Stimulated activated naive B cell treated with anti-CD40 and anti-IgM and Interleukin-4, amounts not matched to agents 10 μg/mL and 1 μg/mL and 100 μg/mL, for 72 hours (primary cell): Measurements from ENCODE around the gene ARL15.

Source experiments
- ATAC-seq, 2 donors: fragments of 150-1000 bp; cut with Tn5 transposase; replicated peaks; 2 replicates each; pipeline ENCODE4 v1.10.0; 2021; ENCODE audit warnings: moderate library complexity in 1 of 2
- DNase-seq: peaks from one replicate; pipeline ENCODE4 v3.0.0; 2021
- H3K27ac Mint-ChIP-seq: one replicate; pipeline ENCODE4 v1.8.0; 2022; ENCODE audit warnings: mild to moderate bottlenecking, mixed read lengths
- H3K27me3 Mint-ChIP-seq, 2 donors: one replicate each; pipeline ENCODE4 v1.8.0; 2022; ENCODE audit warnings: mixed read lengths in 2 of 2
- H3K36me3 Mint-ChIP-seq, 2 donors: one replicate each; pipeline ENCODE4 v1.8.0; 2022; ENCODE audit warnings: mixed read lengths in 2 of 2, mild to moderate bottlenecking in 1 of 2
- H3K4me1 Mint-ChIP-seq, 2 donors: one replicate each; pipeline ENCODE4 v1.8.0; 2022; ENCODE audit warnings: mixed read lengths in 2 of 2, mild to moderate bottlenecking in 1 of 2
- H3K4me3 Mint-ChIP-seq, 2 donors: one replicate each; pipeline ENCODE4 v1.8.0; 2022; ENCODE audit warnings: mild to moderate bottlenecking in 2 of 2, mixed read lengths in 2 of 2, moderate library complexity in 1 of 2
- H3K9me3 Mint-ChIP-seq, 2 donors: one replicate each; pipeline ENCODE4 v1.8.0; 2022; ENCODE audit warnings: mixed read lengths in 2 of 2, mild to moderate bottlenecking in 1 of 2

The ARL15 gene

GRCh38 chr5:53930457-53930856, 379.9 kb downstream of the ARL15 start:
- no peak for ATAC-seq

GRCh38 chr5:53929570-53929969, 380.8 kb downstream of the ARL15 start:
- Mint-ChIP-seq H3K4me1 (peaks cover 0 to 2% of the 10 kb centered on the region in 2 donors), H3K9me3 (no peaks in the 10 kb centered on the region), H3K4me3 (no peak overlapping the region), H3K27me3 (no peaks in the 10 kb centered on the region), H3K36me3 (peaks cover 0 to 2% of the 10 kb centered on the region in 2 donors), H3K27ac (no peak overlapping the region)
- no peak for ATAC-seq
- no peak for DNase-seq

More at GRCh38 chr5:53930457-53930856, 379.9 kb downstream of the ARL15 start:
- Mint-ChIP-seq H3K4me3 (no peak overlapping the region), H3K9me3 (no peaks in the 10 kb centered on the region), H3K27me3 (no peaks in the 10 kb centered on the region), H3K36me3 (peaks cover 0 to 2% of the 10 kb centered on the region in 2 donors), H3K27ac (no peak overlapping the region), H3K4me1 (peaks cover 0 to 2% of the 10 kb centered on the region in 2 donors)
- DNase-seq = no peak

GRCh38 chr5:53929152-53929551, 381.2 kb downstream of the ARL15 start:
- Mint-ChIP-seq H3K9me3 (no peaks in the 10 kb centered on the region), H3K36me3 (peaks cover 0 to 2% of the 10 kb centered on the region in 2 donors), H3K4me3 (no peak overlapping the region), H3K4me1 (peaks cover 0 to 2% of the 10 kb centered on the region in 2 donors), H3K27me3 (no peaks in the 10 kb centered on the region), H3K27ac (no peak overlapping the region)
- DNase-seq = no peak
- ATAC-seq = no peak

GRCh38 chr5:53928641-53929040, 381.7 kb downstream of the ARL15 start:
- H3K27me3 Mint-ChIP-seq = no peaks in the 10 kb centered on the region
- no peaks in the 10 kb centered on the region for H3K9me3 Mint-ChIP-seq
- DNase-seq = no peak
- H3K36me3 Mint-ChIP-seq = peaks cover 0 to 2% of the 10 kb centered on the region in 2 donors
- ATAC-seq = no peak
- H3K27ac Mint-ChIP-seq = no peak overlapping the region
- no peak overlapping the region for H3K4me3 Mint-ChIP-seq
- H3K4me1 Mint-ChIP-seq = peaks cover 0 to 2% of the 10 kb centered on the region in 2 donors

- Mint-ChIP-seq H3K27me3 (no peaks in the 10 kb centered on the region), H3K27ac (no peak overlapping the region), H3K4me1 (peaks cover 4 to 5% of the 10 kb centered on the region in 2 donors), H3K9me3 (no peaks in the 10 kb centered on the region), H3K4me3 (no peak overlapping the region), H3K36me3 (peaks cover 0 to 2% of the 10 kb centered on the region in 2 donors)
- ATAC-seq (no peak), DNase-seq (no peak)
Measured at GRCh38 chr5:53927668-53928247, 382.6 kb downstream of the ARL15 start.

GRCh38 chr5:53926026-53926425, 384.3 kb downstream of the ARL15 start:
- Mint-ChIP-seq H3K4me3 (no peak overlapping the region), H3K27ac (no peak overlapping the region), H3K36me3 (peaks cover 0 to 2% of the 10 kb centered on the region in 2 donors), H3K27me3 (no peaks in the 10 kb centered on the region), H3K9me3 (no peaks in the 10 kb centered on the region), H3K4me1 (peaks cover 5 to 11% of the 10 kb centered on the region in 2 donors)
- DNase-seq = no peak
- no peak for ATAC-seq

- DNase-seq = no peak
Measured at GRCh38 chr5:53924392-53924791, 386.0 kb downstream of the ARL15 start.

DNA sequence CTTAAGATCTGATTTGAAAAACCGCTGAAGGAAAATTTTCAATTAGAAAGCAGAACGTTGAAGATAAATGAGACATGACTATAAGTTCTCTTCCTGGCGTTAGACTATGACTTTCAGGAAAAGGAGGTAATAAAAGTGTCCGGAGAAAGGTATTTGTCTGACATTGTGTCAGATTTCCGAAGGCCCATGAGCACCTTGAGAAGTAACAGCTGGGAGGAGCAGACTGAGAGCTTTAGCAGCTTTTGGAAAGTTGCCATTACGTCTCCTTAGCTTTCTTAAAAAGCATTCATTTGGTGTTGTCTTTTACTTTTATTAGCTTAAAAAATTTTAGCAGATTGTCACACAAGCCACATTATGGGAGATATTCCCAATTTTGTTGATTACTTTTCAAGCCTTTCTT, 386.4 kb downstream of the ARL15 start:
- H3K36me3 Mint-ChIP-seq = peaks cover 0 to 4% of the 10 kb centered on the region in 2 donors
- peaks cover 3 to 16% of the 10 kb centered on the region in 2 donors for H3K4me1 Mint-ChIP-seq
- no peak overlapping the region for H3K4me3 Mint-ChIP-seq
- H3K27me3 Mint-ChIP-seq = no peaks in the 10 kb centered on the region
- no peak overlapping the region for H3K27ac Mint-ChIP-seq
- ATAC-seq (no peak), DNase-seq (no peak)
- no peaks in the 10 kb centered on the region for H3K9me3 Mint-ChIP-seq

More at GRCh38 chr5:53924392-53924791, 386.0 kb downstream of the ARL15 start:
- H3K27ac Mint-ChIP-seq = no peak overlapping the region
- H3K9me3 Mint-ChIP-seq = no peaks in the 10 kb centered on the region
- H3K4me3 Mint-ChIP-seq = no peak overlapping the region
- peaks cover 3 to 13% of the 10 kb centered on the region in 2 donors for H3K4me1 Mint-ChIP-seq
- no peaks in the 10 kb centered on the region for H3K27me3 Mint-ChIP-seq
- H3K36me3 Mint-ChIP-seq = peaks cover 0 to 4% of the 10 kb centered on the region in 2 donors
- ATAC-seq = no peak

- Mint-ChIP-seq H3K27ac (no peak overlapping the region), H3K27me3 (no peaks in the 10 kb centered on the region), H3K4me3 (no peak overlapping the region), H3K9me3 (no peaks in the 10 kb centered on the region), H3K4me1 (peaks cover 3 to 16% of the 10 kb centered on the region in 2 donors), H3K36me3 (peaks cover 0 to 4% of the 10 kb centered on the region in 2 donors)
- ATAC-seq (peak; percentile 29 to 33), DNase-seq (no peak)
Measured at GRCh38 chr5:53922508-53923498, 387.6 kb downstream of the ARL15 start.

DNA sequence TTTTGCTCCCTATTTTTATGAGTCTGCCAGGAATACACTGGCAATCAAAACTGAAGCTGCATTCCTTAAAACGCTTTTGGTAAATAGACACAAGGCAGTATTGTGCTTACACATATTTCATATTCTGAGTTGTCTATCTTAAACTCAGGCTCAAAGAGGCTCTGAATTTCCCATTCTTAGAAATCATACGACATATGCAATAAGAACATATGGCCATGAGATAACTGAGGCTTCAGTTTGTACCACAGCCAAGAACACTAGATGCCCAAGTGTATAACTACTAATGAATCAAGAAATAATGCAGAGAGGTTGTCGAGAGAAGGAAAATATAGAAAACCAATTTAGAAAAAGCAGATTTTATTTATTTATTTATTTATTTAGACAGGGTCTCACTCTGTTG, 392.5 kb downstream of the ARL15 start:
- Mint-ChIP-seq H3K36me3 (peaks cover 0 to 2% of the 10 kb centered on the region in 2 donors), H3K27me3 (no peaks in the 10 kb centered on the region)

GRCh38 chr5:53917095-53917494, 393.3 kb downstream of the ARL15 start:
- ATAC-seq (no peak), DNase-seq (no peak)
- Mint-ChIP-seq H3K27me3 (no peaks in the 10 kb centered on the region), H3K36me3 (peaks cover 0 to 2% of the 10 kb centered on the region in 2 donors), H3K9me3 (no peaks in the 10 kb centered on the region), H3K4me1 (peaks cover 7 to 12% of the 10 kb centered on the region in 2 donors), H3K4me3 (no peak overlapping the region), H3K27ac (no peak overlapping the region)

More for the DNA sequence above, 392.5 kb downstream of the ARL15 start:
- peaks cover 8 to 19% of the 10 kb centered on the region in 2 donors for H3K4me1 Mint-ChIP-seq
- ATAC-seq = no peak
- no peak overlapping the region for H3K4me3 Mint-ChIP-seq
- DNase-seq = no peak
- H3K27ac Mint-ChIP-seq = no peak overlapping the region
- no peaks in the 10 kb centered on the region for H3K9me3 Mint-ChIP-seq

DNA sequence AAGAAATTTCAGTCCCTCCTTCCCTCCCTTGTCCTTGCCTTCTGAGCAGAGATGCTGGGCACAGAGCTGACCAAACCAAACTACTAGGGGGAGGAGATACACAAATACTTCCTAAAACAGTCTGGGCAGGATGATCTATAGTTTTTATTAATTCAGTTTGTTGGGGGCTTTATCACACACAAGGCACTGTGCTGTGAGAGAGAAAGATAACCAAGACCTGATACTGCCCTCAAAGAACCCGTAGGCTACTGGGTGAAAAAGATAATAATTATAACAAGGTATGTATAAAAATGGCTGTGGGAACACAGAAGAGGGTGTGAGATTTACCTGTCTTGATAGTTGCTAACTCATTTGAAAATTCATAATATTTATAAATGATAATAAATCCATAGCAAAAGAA, 395.3 kb downstream of the ARL15 start:
- Mint-ChIP-seq H3K4me3 (no peak overlapping the region), H3K27ac (no peak overlapping the region), H3K27me3 (no peaks in the 10 kb centered on the region), H3K4me1 (peaks cover 7 to 12% of the 10 kb centered on the region in 2 donors), H3K9me3 (no peaks in the 10 kb centered on the region), H3K36me3 (no peaks in the 10 kb centered on the region)
- ATAC-seq (no peak), DNase-seq (no peak)

GRCh38 chr5:53913941-53914340, 396.4 kb downstream of the ARL15 start:
- ATAC-seq (no peak), DNase-seq (no peak)
- Mint-ChIP-seq H3K4me3 (no peak overlapping the region), H3K27me3 (no peaks in the 10 kb centered on the region), H3K9me3 (no peaks in the 10 kb centered on the region), H3K4me1 (peaks cover 7% of the 10 kb centered on the region in 2 donors), H3K36me3 (no peaks in the 10 kb centered on the region), H3K27ac (no peak overlapping the region)

- Mint-ChIP-seq H3K36me3 (no peaks in the 10 kb centered on the region), H3K4me3 (no peak overlapping the region), H3K27me3 (no peaks in the 10 kb centered on the region), H3K9me3 (no peaks in the 10 kb centered on the region), H3K27ac (no peak overlapping the region), H3K4me1 (no peaks in the 10 kb centered on the region)
- ATAC-seq (no peak), DNase-seq (no peak)
Measured at GRCh38 chr5:53908757-53909156, 401.6 kb downstream of the ARL15 start.
